NCI-H1436 treated with DMSO at 0.1 percent for 48 hours (cell line): ENCODE results near the gene VRK3.
A peak's percentile ranks its signal among the peaks of the same experiment; 100 is the strongest.
"Not testable (repeated sequence)": the region's sequence is repeated elsewhere in the genome, so short reads cannot be mapped to it uniquely, and the experiment has no call there.

Source experiments
- DNase-seq: peaks from one replicate; lab custom pipeline; 2025; lab: John Stamatoyannopoulos, UW

VRK3 gene, protein sequence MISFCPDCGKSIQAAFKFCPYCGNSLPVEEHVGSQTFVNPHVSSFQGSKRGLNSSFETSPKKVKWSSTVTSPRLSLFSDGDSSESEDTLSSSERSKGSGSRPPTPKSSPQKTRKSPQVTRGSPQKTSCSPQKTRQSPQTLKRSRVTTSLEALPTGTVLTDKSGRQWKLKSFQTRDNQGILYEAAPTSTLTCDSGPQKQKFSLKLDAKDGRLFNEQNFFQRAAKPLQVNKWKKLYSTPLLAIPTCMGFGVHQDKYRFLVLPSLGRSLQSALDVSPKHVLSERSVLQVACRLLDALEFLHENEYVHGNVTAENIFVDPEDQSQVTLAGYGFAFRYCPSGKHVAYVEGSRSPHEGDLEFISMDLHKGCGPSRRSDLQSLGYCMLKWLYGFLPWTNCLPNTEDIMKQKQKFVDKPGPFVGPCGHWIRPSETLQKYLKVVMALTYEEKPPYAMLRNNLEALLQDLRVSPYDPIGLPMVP

DNA sequence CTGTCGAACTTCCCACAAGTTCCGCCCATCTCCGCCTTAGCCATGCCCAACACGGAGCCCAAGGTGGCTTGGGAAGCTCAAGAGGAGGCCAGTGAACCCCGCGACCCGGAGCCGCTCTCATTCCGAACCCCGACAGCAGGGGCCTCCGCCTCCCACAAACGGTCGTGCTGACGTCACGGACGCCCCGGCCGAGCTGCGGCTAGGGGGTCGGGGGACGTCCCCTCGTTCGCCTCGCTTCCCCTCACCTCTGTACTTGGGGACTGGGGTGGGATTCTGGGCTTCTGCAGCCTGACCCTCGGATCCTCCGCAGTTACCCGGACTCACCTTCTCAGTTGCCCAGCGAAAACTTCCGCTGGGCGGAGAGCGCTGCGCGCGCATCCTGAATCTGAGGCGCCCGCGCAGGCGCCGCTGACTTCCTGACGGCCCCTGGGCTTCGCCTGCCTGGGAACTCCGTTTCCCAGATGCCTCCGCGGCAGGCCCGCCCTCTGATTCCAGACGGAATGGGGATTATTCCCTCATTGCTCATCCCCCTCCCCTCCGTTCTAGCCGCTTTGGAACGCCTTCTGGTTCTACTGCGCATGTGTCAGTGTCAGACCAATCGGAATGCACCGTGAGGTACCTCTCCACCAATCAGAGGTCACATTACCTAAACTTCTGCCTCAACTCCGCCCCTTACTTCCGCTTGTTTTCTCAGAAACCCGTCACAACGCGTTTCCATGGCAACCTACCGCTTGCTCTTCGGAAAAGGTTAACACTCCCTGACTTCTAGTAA, at the start of gene VRK3:
TSS of gene VRK3 (minus strand) at position 351 of the 772 bp plus-strand sequence. CDS start 9,210 bp downstream, outside the sequence.
- DNase-seq = peak; percentile 100

DNA sequence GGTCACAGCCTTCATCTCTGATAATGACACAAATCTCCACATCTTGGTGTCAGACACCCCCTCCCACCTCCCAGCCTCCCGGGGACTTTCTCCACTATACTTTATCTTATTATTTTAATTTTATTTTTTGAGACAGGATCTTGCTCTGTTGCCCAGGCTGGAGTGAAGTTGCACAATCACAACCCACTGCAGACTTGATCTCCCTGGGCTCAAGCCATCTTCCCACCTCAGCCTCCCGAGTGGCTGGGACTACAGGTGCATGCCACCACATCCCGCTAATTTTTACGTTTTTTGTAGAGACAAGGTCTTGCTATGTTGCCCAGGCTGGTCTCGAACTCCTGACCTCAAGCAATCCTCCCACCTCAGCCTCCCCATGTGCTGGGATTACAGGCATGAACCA, 43.2 kb upstream of the VRK3 start:
- DNase-seq = not testable (repeated sequence)

DNA sequence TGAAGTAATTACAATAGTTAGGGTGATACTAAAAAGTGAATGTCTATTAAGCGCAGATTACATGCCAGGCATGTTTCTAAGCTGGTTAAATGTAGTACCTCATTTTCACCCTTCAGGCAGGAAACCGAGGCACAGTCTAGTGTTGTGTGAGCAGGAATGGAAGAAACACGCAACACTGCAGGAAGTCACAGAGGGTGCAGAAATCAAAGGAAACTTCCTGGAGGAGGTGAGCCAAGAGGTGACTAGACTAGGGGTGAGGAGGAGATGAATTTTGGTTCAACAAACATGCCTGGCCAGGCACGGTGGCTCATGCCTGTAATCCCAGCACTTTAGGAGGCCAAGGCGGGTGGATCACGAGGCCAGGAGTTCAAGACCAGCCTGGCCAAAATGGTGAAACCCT, 42.4 kb upstream of the VRK3 start:
- no peak for DNase-seq

DNA sequence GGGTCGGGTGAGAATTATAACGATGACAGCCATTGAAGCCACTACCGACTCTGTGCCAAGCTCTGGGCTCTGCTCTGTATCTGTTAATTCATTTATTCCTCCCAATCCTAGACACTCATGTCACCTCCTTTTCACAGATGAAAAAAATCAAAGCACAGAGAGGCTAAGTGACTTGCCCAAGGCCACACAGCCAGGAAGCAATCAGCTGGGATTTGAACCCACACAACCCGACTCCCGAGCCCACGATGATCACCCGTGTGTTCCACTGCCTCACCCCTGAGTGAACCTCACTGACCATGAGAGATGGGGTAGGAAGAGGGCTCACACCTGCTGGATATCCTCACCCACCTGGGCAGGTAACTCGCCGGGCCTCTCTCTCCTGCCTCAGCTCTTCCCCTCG, 40.8 kb upstream of the VRK3 start:
- no peak for DNase-seq

DNA sequence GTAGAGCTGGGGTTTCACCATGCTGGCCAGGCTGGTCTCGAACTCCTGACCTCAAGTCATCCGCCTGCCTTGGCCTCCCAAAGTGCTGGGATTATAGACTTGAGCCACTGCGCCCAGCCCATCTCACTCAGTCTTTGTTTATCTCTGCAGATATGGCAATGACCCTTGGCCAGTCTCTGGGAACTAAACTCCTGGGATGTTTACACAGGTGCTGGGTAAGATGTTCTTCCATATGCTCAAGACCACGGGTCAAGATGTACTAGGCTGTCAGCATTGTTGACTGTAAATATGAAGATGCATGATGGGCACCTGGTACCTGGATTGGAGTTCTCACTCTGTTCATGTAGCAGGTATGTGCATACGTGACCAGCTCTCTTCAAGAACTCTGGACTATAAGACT, 36.5 kb upstream of the VRK3 start:
- DNase-seq = no peak

DNA sequence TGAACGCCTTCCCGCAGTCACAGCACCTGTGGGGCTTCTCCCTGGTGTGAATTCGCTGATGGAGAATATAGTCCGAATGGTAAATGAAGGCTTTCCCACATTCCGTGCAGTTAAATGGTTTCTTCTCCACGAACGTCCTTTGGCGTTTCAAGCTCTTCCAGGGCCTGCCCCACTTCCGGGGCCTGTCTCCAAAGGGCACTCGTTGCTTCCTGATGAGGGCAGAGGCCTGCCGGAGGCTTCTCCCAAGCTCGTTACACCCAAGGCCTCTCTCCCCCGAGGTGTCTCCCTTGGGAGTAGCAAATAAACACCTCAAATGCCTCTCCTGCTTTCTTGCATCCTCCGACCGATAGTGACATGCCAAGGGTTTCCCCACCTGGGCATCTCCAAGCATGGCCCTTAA, 34.9 kb upstream of the VRK3 start:
- DNase-seq = no peak

DNA sequence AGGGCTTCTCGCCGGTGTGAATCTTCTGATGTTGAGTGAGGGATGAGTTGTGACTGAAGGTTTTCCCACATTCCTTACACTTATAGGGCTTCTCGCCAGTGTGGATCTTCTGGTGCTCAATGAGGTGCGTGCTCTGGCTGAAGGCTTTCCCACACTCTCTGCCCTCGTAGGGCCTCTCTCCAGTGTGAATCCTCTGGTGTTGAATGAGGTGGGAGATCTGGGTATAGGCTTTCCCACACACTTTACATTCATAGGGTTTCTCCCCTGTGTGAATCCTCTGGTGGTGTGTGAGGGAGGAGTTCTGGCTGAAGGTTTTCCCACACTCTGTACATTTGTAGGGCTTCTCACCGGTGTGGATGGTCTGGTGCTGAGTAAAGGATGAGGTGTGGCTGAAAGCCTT, 33.9 kb upstream of the VRK3 start:
- no peak for DNase-seq

DNA sequence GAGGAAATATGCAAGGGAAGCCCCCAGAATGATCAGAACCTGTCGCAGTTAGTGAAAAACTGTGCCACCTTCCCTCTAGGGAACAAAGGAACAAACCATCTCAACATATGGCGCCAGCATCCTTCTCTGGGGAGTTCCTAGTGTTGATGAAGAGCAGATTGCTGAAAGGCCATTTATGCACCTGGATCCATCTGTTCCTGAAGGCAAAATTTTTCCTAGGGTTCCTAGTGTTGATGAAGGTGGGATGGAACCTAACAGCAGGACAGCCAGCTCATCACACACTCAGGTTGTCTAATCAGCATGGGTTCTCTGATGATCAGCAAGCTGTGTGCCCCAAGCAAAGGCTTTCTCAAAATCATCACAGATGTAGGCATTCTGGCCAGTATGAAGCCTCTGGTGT, 33.3 kb upstream of the VRK3 start:
- no peak for DNase-seq

DNA sequence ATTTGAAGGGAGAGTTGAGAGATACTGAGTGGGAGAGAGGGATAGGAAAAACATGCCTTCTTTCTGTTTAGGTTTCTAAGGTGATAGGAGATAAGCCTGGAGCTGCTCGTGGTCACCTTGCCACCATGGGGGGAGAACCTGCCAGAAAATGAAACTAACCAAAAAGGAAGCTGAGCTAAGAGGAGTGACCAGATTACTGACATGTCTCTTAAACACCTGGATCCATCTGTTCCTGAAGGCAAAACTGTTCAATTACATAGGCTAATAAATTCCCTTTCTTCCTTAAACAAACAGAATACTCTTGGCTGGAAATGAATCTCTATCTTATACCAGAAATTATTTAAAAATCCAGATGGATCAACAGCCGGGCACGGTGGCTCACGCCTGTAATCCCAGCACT, 27.9 kb upstream of the VRK3 start:
- no peak for DNase-seq

DNA sequence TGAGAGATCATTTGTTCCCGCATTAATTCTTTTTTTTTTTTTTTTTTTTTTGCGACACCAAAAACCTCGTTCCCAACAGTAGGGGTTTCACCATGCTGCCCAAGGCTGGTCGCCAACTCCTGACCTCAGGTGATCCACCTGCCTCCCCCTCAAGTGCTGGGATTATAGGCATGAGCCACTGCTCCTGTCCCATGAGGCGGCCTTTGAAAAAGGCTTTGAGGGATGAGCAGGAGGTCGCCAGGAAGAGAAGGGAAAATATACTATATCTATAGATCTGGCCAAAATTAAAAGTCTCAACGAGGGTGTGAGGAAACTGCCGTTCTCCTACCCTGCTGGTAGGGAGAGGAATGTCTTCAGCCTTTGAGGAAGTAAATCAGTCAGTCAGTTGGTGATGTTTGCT, 26.8 kb upstream of the VRK3 start:
- no peak for DNase-seq

DNA sequence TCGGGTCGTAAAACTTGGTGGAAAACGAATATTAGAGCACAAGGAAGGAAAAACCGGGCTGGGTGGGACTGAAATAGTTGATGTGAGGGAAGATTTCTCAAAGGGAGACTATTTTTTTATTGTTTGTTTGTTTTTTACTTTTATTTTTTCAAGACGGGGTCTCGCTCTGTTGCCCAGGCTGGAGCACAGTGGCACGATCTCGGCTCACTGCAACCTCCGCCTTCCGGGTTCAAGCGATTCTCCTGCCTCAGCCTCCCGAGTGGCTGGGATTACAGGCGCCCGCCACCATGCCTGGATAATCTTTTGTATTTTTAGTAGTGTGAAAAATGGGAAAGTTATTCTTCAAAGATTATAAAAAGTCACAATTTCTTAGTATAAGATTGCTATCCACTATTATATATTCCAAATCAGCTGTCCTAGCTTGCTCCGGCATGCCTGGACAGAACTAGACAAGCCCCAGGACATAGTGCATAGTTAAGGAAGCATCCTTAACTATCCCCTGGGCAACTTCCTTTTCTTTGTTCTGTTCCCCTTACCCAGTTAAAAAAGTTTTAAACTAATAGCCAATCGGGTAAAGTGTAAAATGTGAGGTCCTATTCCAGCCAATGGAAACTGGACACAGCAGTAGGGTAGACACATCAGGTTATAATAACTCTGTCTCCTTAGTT, 26.2 kb upstream of the VRK3 start:
- not testable (repeated sequence) for DNase-seq

DNA sequence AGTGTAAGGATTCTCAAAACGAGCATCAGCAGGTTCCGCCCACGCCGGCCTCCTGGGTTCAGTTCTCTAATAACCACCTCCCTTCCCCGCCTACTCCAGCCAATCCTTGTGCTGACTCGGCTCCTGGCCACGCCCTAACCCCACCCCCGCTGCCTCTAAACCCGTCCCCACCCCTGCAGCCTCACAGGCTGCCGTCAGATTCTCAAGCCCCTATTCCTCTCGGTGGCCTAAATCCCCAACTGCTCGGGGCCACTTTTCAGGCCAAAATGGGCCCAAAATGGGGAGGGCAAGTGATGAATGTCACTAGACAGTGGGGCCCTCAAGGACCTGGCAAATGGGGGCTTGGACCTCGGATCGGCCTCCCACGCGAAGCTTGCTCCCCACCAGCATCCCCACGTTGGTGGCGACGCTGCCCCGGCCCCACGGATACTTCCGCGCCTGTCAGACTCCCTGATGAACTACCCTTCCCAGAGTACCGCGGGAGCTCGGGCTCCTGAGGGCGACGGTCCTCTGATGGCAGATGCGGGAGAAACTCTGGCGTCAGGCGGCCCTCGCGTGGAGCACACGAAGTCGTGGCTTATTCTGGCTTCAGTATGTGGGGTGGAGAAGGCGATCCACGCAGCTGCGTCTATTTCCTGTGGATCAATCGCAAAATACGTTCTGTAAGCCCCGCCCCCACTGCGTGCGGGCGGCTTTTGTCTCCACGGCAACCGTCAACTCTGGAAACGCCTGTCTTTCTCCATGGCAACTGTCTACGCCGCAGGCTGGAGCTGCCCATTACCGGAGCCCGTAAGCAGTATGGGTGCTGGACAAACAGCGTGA, 25.4 kb upstream of the VRK3 start:
- DNase-seq = no peak

DNA sequence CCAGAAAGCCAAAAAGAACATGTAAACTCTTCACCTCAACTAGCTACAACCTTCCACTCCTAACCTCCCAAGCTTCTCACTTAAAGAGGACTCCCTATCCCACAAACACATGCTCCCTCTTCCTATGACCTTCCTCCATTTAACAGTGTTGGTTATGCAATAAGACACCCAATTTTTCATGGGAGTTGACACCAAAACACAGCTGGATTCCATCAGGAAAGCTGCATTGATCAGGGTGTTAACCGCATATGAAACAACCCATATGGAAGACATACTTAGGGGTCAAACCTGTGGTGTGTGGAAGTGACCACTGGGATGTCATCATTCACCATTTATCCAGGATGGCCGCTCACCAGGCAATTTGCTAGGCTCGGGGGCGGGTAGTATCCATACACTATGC, 22.5 kb upstream of the VRK3 start:
- DNase-seq = no peak

DNA sequence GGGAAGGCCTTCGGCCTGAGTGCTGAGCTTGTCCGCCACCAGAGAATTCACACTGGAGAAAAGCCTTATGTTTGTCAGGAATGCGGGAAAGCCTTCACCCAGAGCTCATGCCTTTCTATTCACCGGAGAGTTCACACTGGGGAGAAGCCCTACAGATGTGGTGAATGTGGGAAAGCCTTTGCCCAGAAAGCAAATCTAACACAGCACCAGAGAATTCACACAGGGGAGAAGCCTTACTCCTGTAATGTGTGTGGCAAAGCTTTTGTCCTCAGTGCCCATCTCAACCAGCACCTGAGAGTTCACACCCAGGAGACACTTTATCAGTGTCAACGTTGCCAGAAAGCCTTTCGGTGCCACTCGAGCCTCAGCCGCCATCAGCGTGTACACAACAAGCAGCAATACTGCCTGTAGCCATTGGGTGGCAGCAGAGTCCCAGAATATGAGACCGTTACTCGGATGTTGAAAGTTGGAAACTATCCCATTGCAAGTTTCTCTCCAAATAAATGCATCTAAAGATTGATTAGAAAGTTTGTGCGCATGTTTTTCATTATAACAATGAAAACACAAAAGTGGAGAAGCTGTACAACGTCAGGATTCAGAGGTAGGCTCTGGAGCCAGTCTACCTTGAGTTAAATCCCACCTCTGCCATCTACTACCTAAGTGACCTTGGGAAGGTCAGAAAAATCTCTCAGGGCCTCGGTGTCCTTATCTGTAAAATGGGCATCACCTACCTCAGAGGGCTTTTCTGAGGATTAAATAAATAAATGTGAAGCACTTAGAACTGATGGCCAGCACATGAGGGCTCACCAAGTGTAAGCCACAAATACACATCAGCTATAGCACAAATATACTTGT, 21.7 kb upstream of the VRK3 start:
- DNase-seq = no peak

DNA sequence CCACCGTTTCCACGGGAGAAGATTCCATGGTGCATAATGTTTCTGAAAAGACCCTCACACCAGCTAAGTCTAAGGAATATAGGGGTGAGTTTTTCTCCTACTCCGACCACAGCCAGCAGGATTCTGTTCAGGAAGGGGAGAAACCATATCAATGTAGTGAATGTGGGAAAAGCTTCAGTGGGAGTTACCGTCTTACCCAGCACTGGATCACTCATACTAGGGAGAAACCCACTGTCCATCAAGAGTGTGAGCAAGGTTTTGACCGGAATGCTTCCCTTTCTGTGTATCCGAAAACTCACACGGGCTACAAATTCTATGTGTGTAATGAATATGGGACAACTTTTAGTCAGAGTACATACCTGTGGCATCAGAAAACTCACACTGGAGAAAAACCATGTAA, 19.8 kb upstream of the VRK3 start:
- DNase-seq = no peak

DNA sequence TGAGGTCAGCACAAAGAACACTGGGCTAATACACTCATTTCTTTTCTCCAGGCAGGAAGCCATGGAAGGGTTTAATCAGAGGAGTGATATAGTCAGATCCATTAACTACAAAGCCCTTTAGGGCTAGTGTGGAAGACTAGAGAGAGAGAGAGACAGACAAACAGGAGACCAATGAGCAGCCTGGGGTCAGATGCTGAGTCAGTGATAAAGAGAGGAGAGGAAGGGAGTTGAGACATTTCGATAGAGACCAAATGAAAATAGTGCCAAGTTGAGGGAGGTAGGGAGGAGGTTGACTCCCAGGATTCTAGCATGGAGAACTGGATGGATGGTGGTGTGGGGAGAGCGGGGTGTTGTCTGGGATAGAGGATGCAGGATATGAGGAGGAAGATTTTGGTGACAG, 18.8 kb upstream of the VRK3 start:
- no peak for DNase-seq

DNA sequence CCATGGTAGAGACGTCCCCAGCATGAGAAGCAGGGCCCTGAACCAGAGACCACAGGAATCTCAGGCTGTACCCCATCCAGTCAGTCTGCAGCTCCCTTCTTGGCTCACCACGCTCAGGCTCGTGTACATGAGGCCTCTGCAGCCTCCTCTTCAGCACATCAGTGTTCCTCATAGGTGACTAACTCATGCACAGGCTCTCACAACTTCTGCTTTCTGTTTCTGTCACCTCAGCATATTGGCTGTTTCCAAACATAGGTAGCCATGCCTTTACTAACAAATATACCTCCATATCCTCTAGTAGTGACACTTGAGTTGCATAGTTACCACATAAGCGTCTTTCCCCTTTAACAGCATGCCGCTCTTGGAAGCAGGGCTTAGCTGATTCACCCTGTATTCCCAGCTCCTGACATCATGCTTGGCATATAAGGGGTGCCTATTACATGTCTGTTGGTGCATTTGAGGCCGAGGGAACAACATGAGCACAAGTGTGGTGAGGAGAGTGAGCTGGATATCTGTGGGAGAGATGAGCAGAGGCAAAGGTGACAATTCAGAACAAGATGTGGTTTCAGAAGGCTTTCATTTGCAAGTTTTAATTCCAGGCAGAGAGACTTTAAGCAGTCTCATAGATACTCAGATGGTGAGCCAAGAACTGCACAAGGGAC, 17.3 kb upstream of the VRK3 start:
- no peak for DNase-seq

DNA sequence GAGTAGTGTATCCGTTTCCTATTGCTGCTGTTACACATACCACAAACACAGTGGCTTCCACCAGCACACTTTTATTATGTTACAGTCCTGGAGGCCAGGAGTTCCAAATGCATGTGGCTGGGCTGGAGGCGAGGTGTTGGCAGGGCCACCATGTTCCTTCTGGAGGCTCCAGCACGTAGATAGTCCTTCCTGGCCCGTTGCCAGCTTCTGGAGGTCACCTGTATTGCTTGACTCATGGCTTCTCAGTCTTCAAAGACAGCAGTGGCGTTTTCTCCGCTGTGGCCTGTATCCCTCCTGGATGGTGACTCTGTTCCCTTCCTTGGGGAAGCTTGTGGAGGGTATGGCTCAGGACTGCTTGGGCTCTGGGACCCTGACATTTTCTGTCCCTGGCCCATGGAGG, 15.8 kb upstream of the VRK3 start:
- no peak for DNase-seq

DNA sequence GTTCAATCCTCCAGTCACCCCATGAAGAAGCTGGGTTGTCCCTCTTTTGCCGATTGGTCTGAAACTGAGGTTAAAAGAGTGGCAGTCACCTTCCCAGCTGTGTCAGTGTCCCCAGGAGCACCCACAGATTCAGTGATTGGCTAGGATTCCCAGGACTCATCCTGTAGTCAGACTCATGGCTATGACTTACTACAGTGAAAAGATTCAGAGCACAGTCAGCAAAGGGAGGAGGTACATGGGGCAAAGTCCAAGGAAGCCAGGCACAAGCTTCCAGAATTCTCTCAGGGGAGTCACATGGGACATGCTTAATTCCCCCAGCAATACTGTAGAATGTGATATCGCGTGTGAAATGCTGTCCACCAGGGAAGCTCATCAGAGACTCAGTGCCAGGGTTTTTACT, 14.8 kb upstream of the VRK3 start:
- DNase-seq = no peak

DNA sequence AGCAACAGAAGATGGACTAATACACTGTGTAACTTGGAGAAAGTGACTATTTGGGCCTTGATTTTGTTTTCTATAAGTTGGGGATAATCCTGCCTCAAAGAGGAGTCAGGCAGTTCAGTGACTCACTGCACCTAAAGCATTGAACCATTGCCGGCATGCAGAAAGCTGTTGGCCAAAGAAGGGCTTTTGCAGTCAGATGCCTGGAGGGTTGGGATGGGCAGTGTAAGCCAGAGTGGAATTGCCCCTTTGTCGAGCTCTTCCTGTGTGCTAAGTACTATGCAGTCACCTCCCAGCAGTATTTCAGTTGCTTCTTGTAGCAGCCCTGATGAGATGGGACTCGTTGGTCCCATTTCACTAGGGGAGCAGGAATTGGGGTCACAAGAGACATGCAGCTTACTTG, 11.7 kb upstream of the VRK3 start:
- DNase-seq = no peak
